ENCODE results near the gene THOC2. TPM values are rescaled to one million over a fixed set of nuclear protein-coding genes. Genes with fewer than 3 reads are reported as not detected.
"Not testable (repeated sequence)": the region's sequence is repeated elsewhere in the genome, so short reads cannot be mapped to it uniquely, and the experiment has no call there.

Gene THOC2
- polyA plus RNA-seq (2013, experiment 1 of 2) = 89.5 TPM
- 92.5 TPM for polyA plus RNA-seq (2013, experiment 2 of 2)

- H3K9ac ChIP-seq (ENCODE audit: low read depth, low read length, poor library complexity) = peak within 1 kb of the TSS; percentile 90
- H4K91ac ChIP-seq (ENCODE audit: low read depth, low read length, poor library complexity) = no peak within 1 kb of the TSS
- H2BK5ac ChIP-seq (ENCODE audit: low read length) = peak within 1 kb of the TSS; percentile 75
- H3K14ac ChIP-seq (ENCODE audit: low read length) = no peak within 1 kb of the TSS
- no peak within 1 kb of the TSS for H2BK120ac ChIP-seq (ENCODE audit: low read depth, low read length)
- H2BK12ac ChIP-seq (ENCODE audit: low read length) = no peak within 1 kb of the TSS
- H3K4me1 ChIP-seq (ENCODE audit: control insufficient read depth in 2 of 2, insufficient read depth in 1 of 2, low read depth in 1 of 2, low read length in 2 of 2) = no peaks in the 10 kb centered on the region
- peak within 1 kb of the TSS; percentile 91 for H3K18ac ChIP-seq (ENCODE audit: low read length)
- H3K23ac ChIP-seq (ENCODE audit: low read depth, low read length, poor library complexity) = no peak within 1 kb of the TSS
- H3K4me2 ChIP-seq (ENCODE audit: insufficient read depth, low read length, poor library complexity, severe bottlenecking) = peak within 1 kb of the TSS; percentile 57
- DNase-seq (ENCODE audit: low spot score) = peak; percentile 42
- H4K8ac ChIP-seq (ENCODE audit: low read depth, low read length) = no peak within 1 kb of the TSS
- H3K27me3 ChIP-seq (ENCODE audit: control insufficient read depth in 3 of 3, insufficient read depth in 3 of 3, low read depth in 1 of 3, low read length in 3 of 3) = no peaks in the 10 kb centered on the region
- H2AK5ac ChIP-seq (ENCODE audit: low read depth, low read length) = no peak within 1 kb of the TSS
- H3K9me3 ChIP-seq (replicated peaks in 1 of 2; ENCODE audit: control insufficient read depth in 2 of 2, insufficient read depth in 1 of 2, low read depth in 1 of 2, low read length in 2 of 2) = no peaks in the 10 kb centered on the region
- H3K4me3 ChIP-seq (ENCODE audit: low read length in 2 of 2) = peak within 1 kb of the TSS; percentile 80 to 98
- no CpG with 5 or more reads among the region's 49 CpGs for WGBS, 2 donors (ENCODE audit: extremely low coverage in 2 of 2, insufficient read length in 2 of 2, insufficient replicate concordance in 1 of 2)
- peaks cover 0 to 8% of the 10 kb centered on the region in 2 donors for H3K36me3 ChIP-seq (replicated peaks in 1 of 2; ENCODE audit: control insufficient read depth in 2 of 2, insufficient read depth in 2 of 2, low read length in 2 of 2)
- no peak within 1 kb of the TSS for H3K4ac ChIP-seq (ENCODE audit: low read length)
- H2BK15ac ChIP-seq (ENCODE audit: low read length) = no peak within 1 kb of the TSS
- H2AFZ ChIP-seq (ENCODE audit: low read length) = peak within 1 kb of the TSS; percentile 87
- H3K27ac ChIP-seq (replicated peaks; ENCODE audit: low read length) = no peak within 1 kb of the TSS
- peaks cover 4% of the 10 kb centered on the region for H3K79me1 ChIP-seq (ENCODE audit: low read depth, low read length)
Observed at GRCh38 chrX:123732670-123733363, at the start of gene THOC2. Gene THOC2, minus strand, starts transcription at chrX:123733052. Its CDS starts 30 bp downstream, at chrX:123733022.

GRCh38 chrX:123781786-123782185 lies 48.9 kb upstream of the THOC2 start:
- not testable (repeated sequence) for H2BK5ac ChIP-seq (ENCODE audit: low read length); H3K4me3 ChIP-seq (ENCODE audit: low read length in 2 of 2); H3K4me1 ChIP-seq (ENCODE audit: control insufficient read depth in 2 of 2, insufficient read depth in 1 of 2, low read depth in 1 of 2, low read length in 2 of 2); H2AFZ ChIP-seq (ENCODE audit: low read length); DNase-seq (ENCODE audit: low spot score); H2AK5ac ChIP-seq (ENCODE audit: low read depth, low read length); H3K9me3 ChIP-seq (replicated peaks in 1 of 2; ENCODE audit: control insufficient read depth in 2 of 2, insufficient read depth in 1 of 2, low read depth in 1 of 2, low read length in 2 of 2); H4K91ac ChIP-seq (ENCODE audit: low read depth, low read length, poor library complexity); H2BK12ac ChIP-seq (ENCODE audit: low read length); H3K4ac ChIP-seq (ENCODE audit: low read length); H3K9ac ChIP-seq (ENCODE audit: low read depth, low read length, poor library complexity); H3K27me3 ChIP-seq (ENCODE audit: control insufficient read depth in 3 of 3, insufficient read depth in 3 of 3, low read depth in 1 of 3, low read length in 3 of 3); H3K18ac ChIP-seq (ENCODE audit: low read length); H4K8ac ChIP-seq (ENCODE audit: low read depth, low read length); H2BK15ac ChIP-seq (ENCODE audit: low read length); H3K14ac ChIP-seq (ENCODE audit: low read length); H3K23ac ChIP-seq (ENCODE audit: low read depth, low read length, poor library complexity); H3K36me3 ChIP-seq (replicated peaks in 1 of 2; ENCODE audit: control insufficient read depth in 2 of 2, insufficient read depth in 2 of 2, low read length in 2 of 2); H3K79me1 ChIP-seq (ENCODE audit: low read depth, low read length); H3K4me2 ChIP-seq (ENCODE audit: insufficient read depth, low read length, poor library complexity, severe bottlenecking); H2BK120ac ChIP-seq (ENCODE audit: low read depth, low read length); H3K27ac ChIP-seq (replicated peaks; ENCODE audit: low read length)
- WGBS, 2 donors (ENCODE audit: extremely low coverage in 2 of 2, insufficient read length in 2 of 2, insufficient replicate concordance in 1 of 2) = no CpG with 5 or more reads among the region's 10 CpGs

GRCh38 chrX:123779908-123780396 lies 47.1 kb upstream of the THOC2 start:
- Histone ChIP-seq H2BK120ac (ENCODE audit: low read depth, low read length) (no peak overlapping the region), H3K36me3 (replicated peaks in 1 of 2; ENCODE audit: control insufficient read depth in 2 of 2, insufficient read depth in 2 of 2, low read length in 2 of 2) (no peaks in the 10 kb centered on the region), H3K4me3 (ENCODE audit: low read length in 2 of 2) (no peak overlapping the region), H3K27me3 (ENCODE audit: control insufficient read depth in 3 of 3, insufficient read depth in 3 of 3, low read depth in 1 of 3, low read length in 3 of 3) (peaks cover 0 to 1% (median 0%) of the 10 kb centered on the region in 3 experiments), H2AK5ac (ENCODE audit: low read depth, low read length) (no peak overlapping the region), H3K23ac (ENCODE audit: low read depth, low read length, poor library complexity) (no peak overlapping the region), H2BK12ac (ENCODE audit: low read length) (no peak overlapping the region), H3K9me3 (replicated peaks in 1 of 2; ENCODE audit: control insufficient read depth in 2 of 2, insufficient read depth in 1 of 2, low read depth in 1 of 2, low read length in 2 of 2) (no peaks in the 10 kb centered on the region), H3K4ac (ENCODE audit: low read length) (no peak overlapping the region), H3K4me1 (ENCODE audit: control insufficient read depth in 2 of 2, insufficient read depth in 1 of 2, low read depth in 1 of 2, low read length in 2 of 2) (no peaks in the 10 kb centered on the region), H4K91ac (ENCODE audit: low read depth, low read length, poor library complexity) (no peak overlapping the region), H3K18ac (ENCODE audit: low read length) (no peak overlapping the region), H2BK15ac (ENCODE audit: low read length) (no peak overlapping the region), H3K9ac (ENCODE audit: low read depth, low read length, poor library complexity) (no peak overlapping the region), H3K79me1 (ENCODE audit: low read depth, low read length) (no peaks in the 10 kb centered on the region), H4K8ac (ENCODE audit: low read depth, low read length) (no peak overlapping the region), H2BK5ac (ENCODE audit: low read length) (no peak overlapping the region), H3K14ac (ENCODE audit: low read length) (no peak overlapping the region), H2AFZ (ENCODE audit: low read length) (no peak overlapping the region), H3K27ac (replicated peaks; ENCODE audit: low read length) (no peak overlapping the region), H3K4me2 (ENCODE audit: insufficient read depth, low read length, poor library complexity, severe bottlenecking) (no peak overlapping the region)
- WGBS, 2 donors (ENCODE audit: extremely low coverage in 2 of 2, insufficient read length in 2 of 2, insufficient replicate concordance in 1 of 2) = no CpG with 5 or more reads among the region's 1 CpG
- no peak for DNase-seq (ENCODE audit: low spot score)

GRCh38 chrX:123773258-123773988 lies 40.6 kb upstream of the THOC2 start:
- Histone ChIP-seq H4K8ac (ENCODE audit: low read depth, low read length) (no peak overlapping the region), H2BK12ac (ENCODE audit: low read length) (no peak overlapping the region), H2BK15ac (ENCODE audit: low read length) (no peak overlapping the region), H3K4me3 (ENCODE audit: low read length in 2 of 2) (no peak overlapping the region), H3K4me1 (ENCODE audit: control insufficient read depth in 2 of 2, insufficient read depth in 1 of 2, low read depth in 1 of 2, low read length in 2 of 2) (no peaks in the 10 kb centered on the region), H2AK5ac (ENCODE audit: low read depth, low read length) (no peak overlapping the region), H2AFZ (ENCODE audit: low read length) (no peak overlapping the region), H3K36me3 (replicated peaks in 1 of 2; ENCODE audit: control insufficient read depth in 2 of 2, insufficient read depth in 2 of 2, low read length in 2 of 2) (no peaks in the 10 kb centered on the region), H3K23ac (ENCODE audit: low read depth, low read length, poor library complexity) (no peak overlapping the region), H3K4me2 (ENCODE audit: insufficient read depth, low read length, poor library complexity, severe bottlenecking) (no peak overlapping the region), H3K27me3 (ENCODE audit: control insufficient read depth in 3 of 3, insufficient read depth in 3 of 3, low read depth in 1 of 3, low read length in 3 of 3) (peaks cover 0 to 2% (median 0%) of the 10 kb centered on the region in 3 experiments), H3K9me3 (replicated peaks in 1 of 2; ENCODE audit: control insufficient read depth in 2 of 2, insufficient read depth in 1 of 2, low read depth in 1 of 2, low read length in 2 of 2) (no peaks in the 10 kb centered on the region), H4K91ac (ENCODE audit: low read depth, low read length, poor library complexity) (no peak overlapping the region), H3K9ac (ENCODE audit: low read depth, low read length, poor library complexity) (no peak overlapping the region), H3K18ac (ENCODE audit: low read length) (no peak overlapping the region), H2BK5ac (ENCODE audit: low read length) (no peak overlapping the region), H3K27ac (replicated peaks; ENCODE audit: low read length) (no peak overlapping the region), H3K14ac (ENCODE audit: low read length) (no peak overlapping the region), H3K79me1 (ENCODE audit: low read depth, low read length) (no peaks in the 10 kb centered on the region), H3K4ac (ENCODE audit: low read length) (no peak overlapping the region), H2BK120ac (ENCODE audit: low read depth, low read length) (no peak overlapping the region)
- no peak for DNase-seq (ENCODE audit: low spot score)
- WGBS, 2 donors (ENCODE audit: extremely low coverage in 2 of 2, insufficient read length in 2 of 2, insufficient replicate concordance in 1 of 2) = no CpG with 5 or more reads among the region's 4 CpGs

All from neuronal stem cell (in vitro differentiated cells).